AG04450 (cell line): ENCODE results near the gene OSER1. TPM values are rescaled to one million over a fixed set of nuclear protein-coding genes. Genes with fewer than 3 reads are reported as not detected.

ENCODE experiments used
- CTCF ChIA-PET: fragments of 300-600, 350-600 bp; formaldehyde crosslinking; extraction: SDS; loops from one replicate; lab custom pipeline; 2022; ENCODE audit warnings: antibody characterized with exemption, inconsistent platforms; lab: Charles Lee
- POLR2A ChIA-PET: fragments of 350-600 bp; formaldehyde crosslinking; extraction: SDS; loops from one replicate; lab custom pipeline; 2021; ENCODE audit warnings: antibody characterized with exemption, inconsistent platforms; lab: Yijun Ruan, JAX
- DNase-seq: peaks from one replicate; pipeline ENCODE4 v3.0.0-alpha.2; 2011; ENCODE audit warnings: low read depth, low spot score
- H3K27ac ChIP-seq: one replicate; pipeline ENCODE4 v1.5.1; 2012; ENCODE audit warnings: low read depth, low read length, control low read depth
- H3K27me3 ChIP-seq: one replicate; pipeline ENCODE4 v1.6.0; 2012; ENCODE audit warnings: low read length; ENCODE audit not compliant: control insufficient read depth, insufficient read depth
- H3K4me3 ChIP-seq: 2 replicates; pipeline ENCODE4 v1.5.1; 2011; ENCODE audit warnings: mild to moderate bottlenecking, low read depth, low read length, control low read depth
- H3K9me3 ChIP-seq: 2 replicates; pipeline ENCODE4 v1.5.1; 2012; ENCODE audit warnings: low read length; ENCODE audit not compliant: control insufficient read depth, insufficient read depth
- polyA plus RNA-seq: library from polyadenylated mRNA; depleted of rRNA; stranded (reverse); fragments of >200 nt; gene quantifications from 2 replicates; pipeline ENCODE4 v1.2.3, GENCODE V29; 2011
- TF ChIP-seq, protein P1 (sequence below): IDR thresholded peaks from 2 replicates; pipeline ENCODE4 v1.5.1; 2011; ENCODE audit warnings: low read depth, low read length, control low read depth, inconsistent platforms

OSER1 gene
- polyA plus RNA-seq, 1 experiment: 59.3 TPM

DNA sequence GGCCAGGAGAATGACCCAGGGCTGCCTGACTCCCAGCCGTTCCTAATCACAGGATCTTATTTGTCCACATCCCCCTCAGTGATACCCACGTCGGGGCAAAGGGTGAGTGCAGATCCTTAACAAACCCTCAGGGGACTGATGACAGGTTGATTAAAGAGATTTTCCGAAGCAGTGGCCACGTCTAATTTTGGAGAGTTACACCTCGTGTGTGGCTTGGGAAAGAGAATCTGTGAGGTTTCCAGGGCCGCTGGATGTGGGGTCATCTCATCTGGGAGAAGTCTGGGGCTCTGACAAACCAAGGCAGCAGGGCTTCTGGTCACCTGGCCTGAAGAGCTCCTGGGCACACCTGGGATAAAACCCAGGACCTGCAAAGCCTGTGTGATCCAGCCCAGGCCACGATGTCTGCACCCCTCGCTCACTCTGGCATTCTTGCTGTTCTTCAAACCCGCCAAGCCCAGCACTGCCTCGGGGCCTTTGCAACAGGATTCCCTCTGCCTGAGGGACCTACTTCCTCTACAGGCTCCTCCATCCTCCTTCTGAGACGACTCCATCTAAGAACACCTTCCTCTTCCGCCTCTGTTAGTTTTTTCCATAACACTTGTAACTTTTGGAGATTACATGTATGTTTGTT is 28.3 kb downstream of the OSER1 start:
- TF ChIP-seq, protein P1, sequence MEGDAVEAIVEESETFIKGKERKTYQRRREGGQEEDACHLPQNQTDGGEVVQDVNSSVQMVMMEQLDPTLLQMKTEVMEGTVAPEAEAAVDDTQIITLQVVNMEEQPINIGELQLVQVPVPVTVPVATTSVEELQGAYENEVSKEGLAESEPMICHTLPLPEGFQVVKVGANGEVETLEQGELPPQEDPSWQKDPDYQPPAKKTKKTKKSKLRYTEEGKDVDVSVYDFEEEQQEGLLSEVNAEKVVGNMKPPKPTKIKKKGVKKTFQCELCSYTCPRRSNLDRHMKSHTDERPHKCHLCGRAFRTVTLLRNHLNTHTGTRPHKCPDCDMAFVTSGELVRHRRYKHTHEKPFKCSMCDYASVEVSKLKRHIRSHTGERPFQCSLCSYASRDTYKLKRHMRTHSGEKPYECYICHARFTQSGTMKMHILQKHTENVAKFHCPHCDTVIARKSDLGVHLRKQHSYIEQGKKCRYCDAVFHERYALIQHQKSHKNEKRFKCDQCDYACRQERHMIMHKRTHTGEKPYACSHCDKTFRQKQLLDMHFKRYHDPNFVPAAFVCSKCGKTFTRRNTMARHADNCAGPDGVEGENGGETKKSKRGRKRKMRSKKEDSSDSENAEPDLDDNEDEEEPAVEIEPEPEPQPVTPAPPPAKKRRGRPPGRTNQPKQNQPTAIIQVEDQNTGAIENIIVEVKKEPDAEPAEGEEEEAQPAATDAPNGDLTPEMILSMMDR: no peak
- CTCF ChIA-PET: interaction anchor here (5.6 kb wide), 1 partner anchor 8 kb away, joined by 39 read pairs; no protein-coding TSS in a partner anchor
- POLR2A ChIA-PET: no interaction called here
- DNase-seq: no peak
- H3K27me3 ChIP-seq: no peaks in the 10 kb centered on the region
- H3K27ac ChIP-seq: no peak overlapping the region
- no peak overlapping the region for H3K4me3 ChIP-seq
- no peaks in the 10 kb centered on the region for H3K9me3 ChIP-seq

DNA sequence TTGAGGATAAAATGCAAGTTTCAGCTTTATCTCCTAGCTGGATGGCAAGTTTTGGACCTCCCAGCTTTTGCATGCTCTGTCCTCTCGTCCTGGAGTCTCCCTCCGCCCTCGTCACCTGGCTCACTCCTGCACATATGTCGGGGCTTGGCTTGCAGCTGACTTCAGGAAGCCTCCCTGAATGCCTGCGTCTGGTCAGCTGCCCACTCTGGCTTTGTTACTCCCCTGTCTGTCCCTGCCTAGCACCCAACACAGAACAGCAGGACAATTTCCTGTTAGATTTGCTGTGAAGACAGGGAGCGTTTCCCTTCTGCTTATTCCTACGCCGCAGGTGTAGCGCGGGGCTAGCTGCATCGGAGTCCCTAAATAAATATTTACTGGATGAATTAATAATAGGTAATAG is 29.0 kb downstream of the OSER1 start:
- TF ChIP-seq, protein P1: no peak
- ChIA-PET CTCF (interaction anchor here (4.8 to 5.6 kb wide), 2 partner anchors 9 to 65 kb away, joined by 26 to 39 read pairs; no protein-coding TSS in a partner anchor), POLR2A (no interaction called here)
- Histone ChIP-seq H3K9me3 (no peaks in the 10 kb centered on the region), H3K4me3 (no peak overlapping the region), H3K27ac (peak overlapping the region; percentile 62), H3K27me3 (no peaks in the 10 kb centered on the region)
- DNase-seq: no peak

DNA sequence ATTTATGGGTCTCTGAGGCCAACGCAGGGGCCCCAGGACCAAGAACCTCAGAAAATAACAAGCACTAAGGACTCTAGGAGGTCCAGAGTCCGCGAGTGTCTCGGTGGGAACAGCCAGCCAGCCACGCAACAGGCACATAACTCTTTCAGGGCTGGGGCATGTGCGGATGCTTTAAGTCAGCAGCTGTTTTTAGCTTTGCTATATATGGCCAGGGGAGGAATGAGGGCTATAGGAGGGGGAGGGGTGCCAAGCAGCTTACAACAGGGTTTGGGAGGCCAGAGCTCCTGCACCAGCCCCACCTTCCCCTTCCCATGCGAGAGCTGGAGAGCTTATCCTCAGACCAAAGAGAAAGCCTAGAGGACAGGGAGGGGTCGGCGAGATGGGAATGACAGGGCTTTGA is 29.8 kb downstream of the OSER1 start:
- DNase-seq: no peak
- TF ChIP-seq, protein P1: no peak
- Histone ChIP-seq H3K27ac (peak overlapping the region; percentile 73), H3K27me3 (no peaks in the 10 kb centered on the region), H3K9me3 (no peaks in the 10 kb centered on the region), H3K4me3 (peak overlapping the region; percentile 7; the same call in 1 of the 2 replicates)
- POLR2A ChIA-PET: interaction anchor here (1.0 to 1.1 kb wide), 3 partner anchors 10 to 341 kb away, joined by 3 to 5 read pairs (median 3); partner anchors contain the start of gene SERINC3
- CTCF ChIA-PET: interaction anchor here (0.9 to 5.6 kb wide), 3 partner anchors 9 to 64 kb away, joined by 6 to 39 read pairs (median 26); no protein-coding TSS in a partner anchor

DNA sequence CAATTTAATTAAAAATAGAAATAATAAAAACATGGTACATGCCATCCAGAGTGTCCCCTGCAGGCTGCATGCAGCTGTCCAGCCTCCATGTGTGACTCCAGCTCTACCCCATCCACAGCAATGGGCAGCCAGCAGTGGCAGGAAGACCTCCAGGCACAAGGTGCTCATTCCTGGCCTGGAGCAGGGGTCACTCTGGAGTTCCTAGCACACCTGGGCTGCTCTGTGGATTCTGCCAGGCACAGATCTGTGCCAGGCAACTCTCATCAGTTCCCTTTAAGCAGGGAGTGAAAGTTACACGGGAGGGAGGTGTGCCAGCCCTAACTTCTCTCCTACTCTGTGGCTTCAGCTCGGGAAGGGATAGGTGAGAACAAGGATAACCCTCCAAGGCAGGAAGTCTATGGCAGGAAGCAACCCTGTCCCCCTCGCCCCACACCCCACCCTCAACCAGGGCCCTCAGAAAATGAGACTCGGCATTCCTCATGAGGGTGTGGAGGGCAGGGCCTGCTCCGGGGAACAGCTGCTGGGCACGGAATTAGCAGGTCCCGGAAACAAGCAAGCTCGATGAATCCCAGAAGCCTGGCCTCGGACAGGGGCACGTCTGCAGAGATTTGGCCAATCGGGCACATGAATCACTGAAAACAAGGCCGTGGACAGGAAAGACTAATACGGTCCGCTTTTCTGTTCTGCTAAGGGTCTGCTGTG is 33.6 kb downstream of the OSER1 start:
- no peak for DNase-seq
- Histone ChIP-seq H3K9me3 (no peaks in the 10 kb centered on the region), H3K4me3 (no peak overlapping the region), H3K27ac (no peak overlapping the region), H3K27me3 (no peaks in the 10 kb centered on the region)
- ChIA-PET CTCF (interaction anchor here (4.8 to 5.6 kb wide), 2 partner anchors 13 to 60 kb away, joined by 26 to 39 read pairs; no protein-coding TSS in a partner anchor), POLR2A (no interaction called here)
- TF ChIP-seq, protein P1: no peak
